DOHH2 (cell line): Measurements from ENCODE around the gene TSKU.

Source experiments
- H3F3A ChIP-seq: fragments of 200-600 bp; sonication (generic), shearing (Covaris generic); 2 replicates; pipeline ENCODE4 v1.6.0; 2016; ENCODE audit warnings: antibody characterized with exemption, mild to moderate bottlenecking; ENCODE audit not compliant: control insufficient read depth, insufficient read depth
- H3K27ac ChIP-seq: fragments of 200-600 bp; sonication (generic); 2 replicates; pipeline ENCODE4 v1.5.1; 2014; ENCODE audit warnings: low read depth, mild to moderate bottlenecking, low read length, moderate library complexity
- H3K27me3 ChIP-seq: fragments of 200-600 bp; sonication (generic); 2 replicates; pipeline ENCODE4 v1.6.1; 2014; ENCODE audit warnings: mild to moderate bottlenecking, low read length, mixed read lengths; ENCODE audit not compliant: control insufficient read depth
- H3K36me3 ChIP-seq: fragments of 200-600 bp; sonication (generic); 2 replicates; pipeline ENCODE4 v1.6.1; 2014; ENCODE audit warnings: mild to moderate bottlenecking, low read length, moderate library complexity, mixed read lengths; ENCODE audit not compliant: control insufficient read depth
- H3K4me1 ChIP-seq: fragments of 200-600 bp; sonication (generic); 2 replicates; pipeline ENCODE4 v1.6.1; 2014; ENCODE audit warnings: mild to moderate bottlenecking, low read length, mixed read lengths; ENCODE audit not compliant: control insufficient read depth
- H3K4me2 ChIP-seq: fragments of 200-600 bp; sonication (generic); 2 replicates; pipeline ENCODE4 v1.6.0; 2014; ENCODE audit warnings: mild to moderate bottlenecking, low read length, moderate library complexity
- H3K4me3 ChIP-seq: fragments of 200-600 bp; sonication (generic); 2 replicates; pipeline ENCODE4 v1.5.1; 2014; ENCODE audit warnings: mild to moderate bottlenecking, low read length, mixed read lengths
- H3K79me2 ChIP-seq: fragments of 200-600 bp; sonication (generic); 2 replicates; pipeline ENCODE4 v1.6.1; 2014; ENCODE audit warnings: mild to moderate bottlenecking, low read length, mixed read lengths; ENCODE audit not compliant: control insufficient read depth
- H3K9me2 ChIP-seq: fragments of 200-600 bp; sonication (generic); replicated peaks from 2 replicates; pipeline ENCODE4 v1.6.1; 2014; ENCODE audit warnings: mild to moderate bottlenecking, low read length, mixed read lengths; ENCODE audit not compliant: control insufficient read depth
- H3K9me3 ChIP-seq: fragments of 200-600 bp; sonication (generic); 2 replicates; pipeline ENCODE4 v1.6.1; 2014; ENCODE audit warnings: antibody characterized with exemption, low read length, mixed read lengths; ENCODE audit not compliant: control insufficient read depth, insufficient read depth
- H4K20me1 ChIP-seq: fragments of 200-600 bp; sonication (generic); 2 replicates; pipeline ENCODE4 v1.6.0; 2014; ENCODE audit warnings: low read depth, mild to moderate bottlenecking, antibody characterized with exemption, low read length, moderate library complexity; ENCODE audit not compliant: control insufficient read depth, insufficient read depth
- CTCF ChIP-seq: fragments of 200-600 bp; sonication (generic); IDR thresholded peaks from one replicate; pipeline ENCODE4 v1.5.1; 2014; ENCODE audit warnings: antibody characterized with exemption, mild to moderate bottlenecking, low read depth, low read length; ENCODE audit not compliant: poor library complexity, severe bottlenecking
- EZH2phosphoT487 ChIP-seq: fragments of 200-600 bp; sonication (generic); IDR thresholded peaks from 2 replicates; pipeline ENCODE4 v1.6.1; 2017; ENCODE audit warnings: borderline replicate concordance, mild to moderate bottlenecking, antibody characterized with exemption, low read length, moderate library complexity, mixed read lengths

The TSKU gene

GRCh38 chr11:76791861-76792260 is 8.7 kb downstream of the TSKU start:
- no peak overlapping the region for H3K27ac ChIP-seq
- H4K20me1 ChIP-seq = no peaks in the 10 kb centered on the region
- no peak overlapping the region for H3K4me2 ChIP-seq
- H3K9me3 ChIP-seq = no peaks in the 10 kb centered on the region
- H3F3A ChIP-seq = no peaks in the 10 kb centered on the region
- no peaks in the 10 kb centered on the region for H3K27me3 ChIP-seq
- TF ChIP-seq CTCF = no peak
- no peak for TF ChIP-seq EZH2phosphoT487
- H3K79me2 ChIP-seq = no peaks in the 10 kb centered on the region
- no peaks in the 10 kb centered on the region for H3K4me1 ChIP-seq
- no peak overlapping the region for H3K4me3 ChIP-seq
- H3K9me2 ChIP-seq = no peaks in the 10 kb centered on the region
- H3K36me3 ChIP-seq = no peaks in the 10 kb centered on the region

GRCh38 chr11:76792505-76793264 is 9.5 kb downstream of the TSKU start:
- H4K20me1 ChIP-seq = no peaks in the 10 kb centered on the region
- H3K79me2 ChIP-seq = no peaks in the 10 kb centered on the region
- no peaks in the 10 kb centered on the region for H3K36me3 ChIP-seq
- H3F3A ChIP-seq = no peaks in the 10 kb centered on the region
- H3K27ac ChIP-seq = no peak overlapping the region
- no peak for TF ChIP-seq EZH2phosphoT487
- no peak for TF ChIP-seq CTCF
- H3K9me3 ChIP-seq = no peaks in the 10 kb centered on the region
- H3K4me2 ChIP-seq = no peak overlapping the region
- H3K4me1 ChIP-seq = no peaks in the 10 kb centered on the region
- H3K27me3 ChIP-seq = no peaks in the 10 kb centered on the region
- no peak overlapping the region for H3K4me3 ChIP-seq
- H3K9me2 ChIP-seq = no peaks in the 10 kb centered on the region

GRCh38 chr11:76793391-76794291 is 10.5 kb downstream of the TSKU start:
- Histone ChIP-seq H3K4me3 (no peak overlapping the region), H3K36me3 (no peaks in the 10 kb centered on the region), H3K4me2 (no peak overlapping the region), H4K20me1 (no peaks in the 10 kb centered on the region), H3F3A (no peaks in the 10 kb centered on the region), H3K27ac (no peak overlapping the region), H3K4me1 (no peaks in the 10 kb centered on the region; the same call in 1 of the 2 replicates), H3K9me3 (no peaks in the 10 kb centered on the region), H3K27me3 (no peaks in the 10 kb centered on the region), H3K79me2 (no peaks in the 10 kb centered on the region), H3K9me2 (no peaks in the 10 kb centered on the region)
- TF ChIP-seq CTCF (no peak), EZH2phosphoT487 (no peak)
